ENCODE measurements around the gene KCNE5. TPM values are rescaled to one million over a fixed set of nuclear protein-coding genes. Genes with fewer than 3 reads are reported as not detected.
"Not testable (repeated sequence)": the region's sequence is repeated elsewhere in the genome, so short reads cannot be mapped to it uniquely, and the experiment has no call there.

KCNE5 gene, protein sequence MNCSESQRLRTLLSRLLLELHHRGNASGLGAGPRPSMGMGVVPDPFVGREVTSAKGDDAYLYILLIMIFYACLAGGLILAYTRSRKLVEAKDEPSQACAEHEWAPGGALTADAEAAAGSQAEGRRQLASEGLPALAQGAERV
- total RNA-seq: 1 to 10 TPM in 1 of 3 donors, under 1 TPM in 2; 0.44 to 1.4 (median 0.66) TPM

- peak within 1 kb of the TSS; percentile 28 to 51 (median 36) for H3K4me3 ChIP-seq
- intact Hi-C loops (cut with DNase I; ENCODE audit: low total_unique reads): no loop called here
- H3K36me3 ChIP-seq: no peaks in the 10 kb centered on the region
- no peaks in the 10 kb centered on the region for H3K4me1 ChIP-seq
- DNase-seq (ENCODE audit: low spot score in 2 of 2): no peak
- H3K27ac ChIP-seq: no peak within 1 kb of the TSS
- peaks cover 0 to 31% of the 10 kb centered on the region in 2 donors for H3K27me3 ChIP-seq
- no peak for TF ChIP-seq POLR2AphosphoS5 (IDR thresholded peaks at IDR 0.05)
- no peak for TF ChIP-seq CTCF (IDR thresholded peaks at IDR 0.05)
- TF ChIP-seq POLR2A (IDR thresholded peaks at IDR 0.05): no peak
- no peaks in the 10 kb centered on the region for H3K9me3 ChIP-seq
Observed at GRCh38 chrX:109624641-109625616, at the start of gene KCNE5. Gene KCNE5, minus strand, starts transcription at chrX:109625172. Its CDS starts 152 bp downstream, at chrX:109625020.

GRCh38 chrX:109672239-109672638 lies 47.3 kb upstream of the KCNE5 start:
- Histone ChIP-seq H3K4me3 (no peak overlapping the region), H3K27ac (no peak overlapping the region), H3K9me3 (no peaks in the 10 kb centered on the region), H3K36me3 (no peaks in the 10 kb centered on the region), H3K4me1 (no peaks in the 10 kb centered on the region), H3K27me3 (peaks cover 0 to 35% of the 10 kb centered on the region in 2 donors)
- no peak for DNase-seq (ENCODE audit: low spot score in 2 of 2)
- intact Hi-C loops (cut with DNase I; ENCODE audit: low total_unique reads): no loop called here
- TF ChIP-seq POLR2A (IDR thresholded peaks at IDR 0.05): no peak
- TF ChIP-seq CTCF (IDR thresholded peaks at IDR 0.05): no peak
- TF ChIP-seq POLR2AphosphoS5 (IDR thresholded peaks at IDR 0.05): no peak

GRCh38 chrX:109671170-109671569 lies 46.2 kb upstream of the KCNE5 start:
- H3K27ac ChIP-seq; H3K4me1 ChIP-seq; H3K9me3 ChIP-seq; DNase-seq (ENCODE audit: low spot score in 2 of 2); H3K4me3 ChIP-seq; H3K36me3 ChIP-seq; intact Hi-C loops (cut with DNase I; ENCODE audit: low total_unique reads): not testable (repeated sequence)
- H3K27me3 ChIP-seq: peaks cover 0 to 38% of the 10 kb centered on the region in 2 donors

- Histone ChIP-seq H3K4me1 (no peaks in the 10 kb centered on the region), H3K4me3 (no peak overlapping the region), H3K36me3 (no peaks in the 10 kb centered on the region), H3K27me3 (peaks cover 0 to 23% of the 10 kb centered on the region in 2 donors), H3K9me3 (no peaks in the 10 kb centered on the region), H3K27ac (no peak overlapping the region)
- TF ChIP-seq CTCF (IDR thresholded peaks at IDR 0.05): no peak
- TF ChIP-seq POLR2A (IDR thresholded peaks at IDR 0.05): no peak
- TF ChIP-seq POLR2AphosphoS5 (IDR thresholded peaks at IDR 0.05): no peak
- intact Hi-C loops (cut with DNase I; ENCODE audit: low total_unique reads): no loop called here
- no peak for DNase-seq (ENCODE audit: low spot score in 2 of 2)
Observed at GRCh38 chrX:109667986-109668385, 43.0 kb upstream of the KCNE5 start.

- Histone ChIP-seq H3K4me1 (no peaks in the 10 kb centered on the region), H3K9me3 (no peaks in the 10 kb centered on the region), H3K4me3 (no peak overlapping the region), H3K27me3 (peaks cover 0 to 18% of the 10 kb centered on the region in 2 donors), H3K27ac (no peak overlapping the region), H3K36me3 (no peaks in the 10 kb centered on the region)
- no peak for TF ChIP-seq POLR2AphosphoS5 (IDR thresholded peaks at IDR 0.05)
- no peak for TF ChIP-seq POLR2A (IDR thresholded peaks at IDR 0.05)
- no peak for TF ChIP-seq CTCF (IDR thresholded peaks at IDR 0.05)
- intact Hi-C loops (cut with DNase I; ENCODE audit: low total_unique reads): no loop called here
- DNase-seq (ENCODE audit: low spot score in 2 of 2): no peak
Observed at GRCh38 chrX:109660435-109661143, 35.6 kb upstream of the KCNE5 start.
